GM18519 (cell line): Measurements from ENCODE around the gene GMDS.
A peak's percentile ranks its signal among the peaks of the same experiment; 100 is the strongest.

Source experiments
- ATAC-seq: cut with Tn5 transposase; IDR thresholded peaks from one replicate; pipeline ENCODE4 v1.9.1; 2021; ENCODE audit warnings: mild to moderate bottlenecking, moderate library complexity; ENCODE audit not compliant: unreplicated experiment, low FRiP score

Gene GMDS

GRCh38 chr6:2141644-2142290 is 103.6 kb downstream of the GMDS start:
- ATAC-seq: no peak

- no peak for ATAC-seq
These were observed 104.8 kb downstream of the GMDS start for GRCh38 chr6:2140438-2141128.

- ATAC-seq: no peak
These were observed 110.0 kb downstream of the GMDS start for GRCh38 chr6:2135401-2135800.

- no peak for ATAC-seq
These were observed 110.9 kb downstream of the GMDS start for GRCh38 chr6:2134554-2134953.

- ATAC-seq: no peak
These were observed 111.6 kb downstream of the GMDS start for GRCh38 chr6:2133716-2134310.

GRCh38 chr6:2132916-2133315 is 112.5 kb downstream of the GMDS start:
- ATAC-seq: no peak

- no peak for ATAC-seq
These were observed 113.0 kb downstream of the GMDS start for GRCh38 chr6:2132416-2132815.

GRCh38 chr6:2129182-2129621 is 116.2 kb downstream of the GMDS start:
- ATAC-seq: peak; percentile 66

- no peak for ATAC-seq
These were observed 117.9 kb downstream of the GMDS start for GRCh38 chr6:2127484-2127911.

- ATAC-seq: no peak
These were observed 119.1 kb downstream of the GMDS start for GRCh38 chr6:2126351-2126750.

- no peak for ATAC-seq
These were observed 120.2 kb downstream of the GMDS start for GRCh38 chr6:2125158-2125557.

GRCh38 chr6:2124260-2124709 is 121.1 kb downstream of the GMDS start:
- no peak for ATAC-seq

- ATAC-seq: no peak
These were observed 124.5 kb downstream of the GMDS start for GRCh38 chr6:2120912-2121311.

- no peak for ATAC-seq
These were observed 126.1 kb downstream of the GMDS start for GRCh38 chr6:2119275-2119674.

- ATAC-seq: no peak
These were observed 127.3 kb downstream of the GMDS start for GRCh38 chr6:2118136-2118535.

- no peak for ATAC-seq
These were observed 128.0 kb downstream of the GMDS start for GRCh38 chr6:2117447-2117846.

- ATAC-seq: no peak
These were observed 128.9 kb downstream of the GMDS start for GRCh38 chr6:2116496-2116895.

GRCh38 chr6:2114100-2114499 is 131.3 kb downstream of the GMDS start:
- ATAC-seq: no peak

- peak; percentile 48 for ATAC-seq
These were observed 134.2 kb downstream of the GMDS start for GRCh38 chr6:2111162-2111677.

- peak; percentile 52 for ATAC-seq
These were observed 134.9 kb downstream of the GMDS start for GRCh38 chr6:2110504-2110903.

GRCh38 chr6:2109796-2110195 is 135.6 kb downstream of the GMDS start:
- ATAC-seq: no peak
